ENCODE results near the gene SV2C.
A peak's percentile ranks its signal among the peaks of the same experiment; 100 is the strongest.

The SV2C gene

DNA sequence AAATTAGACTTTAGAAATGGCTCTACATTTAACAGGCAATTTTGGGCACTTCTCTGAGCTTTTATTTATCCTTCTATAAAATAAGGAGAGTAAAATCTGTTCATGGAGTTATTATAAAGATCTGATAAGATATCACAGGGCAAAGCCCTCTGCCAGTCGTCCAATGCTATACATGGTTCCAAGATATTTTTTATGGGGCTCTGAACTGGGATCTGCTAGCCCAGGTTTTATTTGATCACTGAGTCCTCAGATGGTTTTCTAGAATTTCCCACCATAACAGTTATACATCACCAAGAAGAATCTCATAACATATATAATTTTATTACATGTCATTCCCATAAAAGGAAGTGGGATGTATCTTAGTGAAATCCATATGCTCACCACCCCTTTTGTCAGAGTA is 296.7 kb downstream of the SV2C start:
- DNase-seq (ENCODE audit: low read depth in 2 of 2), result no peak

DNA sequence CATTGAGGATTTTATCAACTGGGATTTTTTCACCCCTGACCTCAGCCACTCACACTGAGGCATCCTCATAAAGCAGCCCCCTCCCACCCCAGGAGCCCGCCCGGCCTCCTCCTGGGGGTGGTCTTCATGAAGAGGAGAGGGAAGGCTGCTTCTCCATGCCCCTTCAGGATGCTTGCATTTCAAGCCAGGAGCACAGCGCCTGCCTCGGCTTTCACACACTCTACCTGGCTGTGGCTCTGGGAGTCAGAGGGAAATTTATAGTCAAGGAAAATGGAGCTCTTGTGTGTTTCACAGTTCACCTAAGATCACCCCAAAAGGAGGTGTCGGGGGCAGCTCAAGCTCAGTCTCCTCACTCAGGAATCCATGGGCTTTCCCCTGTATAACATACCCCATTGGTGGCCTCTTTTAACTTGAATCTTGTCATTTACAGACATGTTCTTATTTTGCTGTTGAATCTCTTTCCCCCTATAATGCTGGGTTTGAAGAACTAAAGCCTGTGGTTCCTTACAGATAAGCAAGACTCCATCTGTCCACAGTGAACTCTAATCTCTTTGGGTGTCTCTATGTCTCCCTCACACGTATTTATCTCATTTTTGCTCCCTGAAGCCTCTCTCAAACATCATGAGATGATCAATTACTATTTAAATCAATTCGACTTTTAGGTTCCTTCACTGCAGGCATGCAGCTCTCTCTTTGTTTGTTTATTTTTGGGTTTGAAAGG is 297.3 kb downstream of the SV2C start:
- no peak for DNase-seq (ENCODE audit: low read depth in 2 of 2)

DNA sequence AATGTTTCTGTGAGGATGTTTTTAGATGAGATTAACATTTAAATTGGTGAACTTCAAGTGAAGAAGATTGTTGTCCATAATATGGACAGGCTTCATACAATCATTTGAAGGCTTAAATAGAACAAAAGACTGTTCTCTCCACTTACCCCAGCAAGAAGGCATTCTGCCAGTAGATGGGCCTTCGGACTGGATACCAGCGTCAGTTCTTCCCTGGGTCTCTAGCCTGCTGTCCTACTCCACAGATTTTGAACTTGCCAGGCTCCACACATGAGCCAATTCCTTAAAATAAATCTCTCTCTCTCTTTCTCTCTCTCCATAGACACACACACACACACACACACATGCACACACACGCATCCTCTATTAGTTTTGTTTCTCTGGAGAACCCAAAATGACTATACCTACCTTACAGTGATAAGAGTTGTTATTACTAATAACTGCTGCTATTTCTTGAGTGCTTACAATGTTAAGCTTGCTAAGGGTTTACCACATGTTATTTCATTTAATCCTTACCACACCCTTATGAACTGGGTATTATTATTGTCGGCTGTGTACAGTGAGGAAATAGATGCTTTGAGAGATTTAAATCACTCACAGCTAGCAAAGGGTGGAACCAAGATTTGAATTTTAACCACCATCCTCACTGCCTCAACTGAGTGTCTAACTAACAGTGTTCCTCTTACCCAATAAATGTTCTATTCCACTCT is 300.1 kb downstream of the SV2C start:
- no peak for DNase-seq (ENCODE audit: low read depth in 2 of 2)

DNA sequence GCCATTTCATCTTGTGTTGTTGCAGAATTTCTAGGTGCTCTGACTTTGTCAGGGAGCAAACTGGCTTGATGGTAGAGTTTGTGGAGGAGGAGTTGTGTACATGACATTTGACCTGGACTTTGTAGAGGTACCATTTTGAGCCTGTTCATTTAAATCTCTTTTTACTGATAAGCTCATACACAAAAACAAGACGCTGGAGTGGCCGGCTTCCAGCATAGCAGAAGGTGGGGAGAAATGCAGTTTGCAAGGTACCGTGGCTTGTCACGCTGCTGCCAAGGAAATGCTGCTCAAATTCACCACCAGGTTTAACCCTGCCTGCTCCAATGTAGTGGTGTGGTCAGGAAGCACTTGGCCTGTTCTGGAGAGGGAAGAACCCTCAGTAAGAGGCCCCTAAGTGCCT is 301.0 kb downstream of the SV2C start:
- DNase-seq (ENCODE audit: low read depth in 2 of 2), result no peak

DNA sequence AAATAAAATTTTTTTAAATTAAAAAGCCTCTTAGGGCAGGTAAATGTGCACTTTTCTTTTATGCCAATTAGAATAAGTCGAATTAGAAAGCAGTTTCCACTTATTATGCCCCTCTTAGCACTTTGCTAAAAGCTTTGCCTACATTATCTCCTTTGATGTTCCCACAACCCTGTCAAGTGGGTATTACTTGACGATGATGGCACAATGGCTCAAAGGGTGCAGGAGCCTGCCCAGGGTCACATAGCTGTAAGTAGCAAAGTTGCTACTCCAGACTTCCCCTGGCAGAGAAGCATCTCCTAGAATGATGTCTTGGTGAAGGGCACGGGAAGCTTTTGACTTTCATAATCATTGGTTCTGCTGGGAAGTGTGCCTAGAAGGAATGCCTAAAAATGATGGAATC is 301.5 kb downstream of the SV2C start:
- DNase-seq (ENCODE audit: low read depth in 2 of 2), result no peak

DNA sequence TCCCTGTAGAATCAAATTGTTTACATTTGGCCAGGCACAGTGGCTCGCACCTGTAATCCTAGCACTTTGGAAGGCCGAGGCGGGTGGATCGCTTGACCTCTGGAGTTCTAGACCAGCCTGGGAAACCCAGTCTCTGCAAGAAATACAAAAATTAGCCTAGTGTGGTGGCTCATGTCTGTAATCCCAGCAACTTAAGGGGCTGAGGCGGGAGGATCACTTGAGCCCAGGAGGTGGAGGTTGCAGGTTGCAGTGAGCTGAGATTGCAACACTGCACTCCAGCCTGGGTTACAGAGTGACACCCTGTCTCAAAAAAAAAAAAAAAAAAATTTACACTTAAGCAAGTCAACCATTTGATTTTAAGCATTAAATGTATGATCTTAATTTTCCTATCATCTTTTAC is 302.4 kb downstream of the SV2C start:
- DNase-seq (ENCODE audit: low read depth in 2 of 2), result no peak

DNA sequence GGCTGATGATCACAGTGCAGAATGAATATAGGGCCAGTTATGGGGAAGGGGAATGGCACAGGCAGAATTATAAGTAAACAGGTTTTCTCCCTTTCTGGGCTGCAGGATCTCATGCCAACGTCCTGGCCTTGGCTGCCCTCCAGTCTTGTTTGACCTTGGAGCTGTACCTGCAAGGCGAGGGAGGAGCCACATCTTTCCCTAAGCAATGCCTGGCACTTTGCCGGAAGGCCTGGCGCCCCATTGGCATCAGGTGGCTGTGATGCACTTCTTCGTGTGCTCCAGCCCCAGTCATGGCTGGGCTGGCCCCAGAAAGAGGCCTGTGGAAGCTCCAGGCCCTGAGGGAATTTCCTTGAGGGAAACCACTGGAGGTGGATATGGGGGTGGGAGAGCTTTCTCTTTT is 303.2 kb downstream of the SV2C start:
- no peak for DNase-seq (ENCODE audit: low read depth in 2 of 2)

DNA sequence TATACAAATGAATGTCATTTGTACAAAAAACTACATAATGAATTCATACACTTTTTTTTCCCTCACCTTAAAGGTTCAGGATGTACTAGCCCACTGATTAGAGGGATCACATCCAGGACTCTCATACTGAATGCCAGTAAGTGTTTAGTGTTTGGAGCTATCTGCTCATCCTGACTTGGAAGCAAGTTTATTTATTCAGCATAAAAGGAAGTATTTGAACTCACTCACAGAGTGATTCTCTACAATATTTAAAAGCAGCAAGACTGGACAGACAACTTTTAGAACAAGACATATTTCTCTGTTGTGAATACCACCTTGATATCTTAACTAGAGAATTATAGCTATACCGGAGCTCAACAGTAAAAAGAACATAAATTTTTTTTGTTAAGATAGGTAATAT is 305.1 kb downstream of the SV2C start:
- DNase-seq (ENCODE audit: low read depth in 2 of 2), result no peak

DNA sequence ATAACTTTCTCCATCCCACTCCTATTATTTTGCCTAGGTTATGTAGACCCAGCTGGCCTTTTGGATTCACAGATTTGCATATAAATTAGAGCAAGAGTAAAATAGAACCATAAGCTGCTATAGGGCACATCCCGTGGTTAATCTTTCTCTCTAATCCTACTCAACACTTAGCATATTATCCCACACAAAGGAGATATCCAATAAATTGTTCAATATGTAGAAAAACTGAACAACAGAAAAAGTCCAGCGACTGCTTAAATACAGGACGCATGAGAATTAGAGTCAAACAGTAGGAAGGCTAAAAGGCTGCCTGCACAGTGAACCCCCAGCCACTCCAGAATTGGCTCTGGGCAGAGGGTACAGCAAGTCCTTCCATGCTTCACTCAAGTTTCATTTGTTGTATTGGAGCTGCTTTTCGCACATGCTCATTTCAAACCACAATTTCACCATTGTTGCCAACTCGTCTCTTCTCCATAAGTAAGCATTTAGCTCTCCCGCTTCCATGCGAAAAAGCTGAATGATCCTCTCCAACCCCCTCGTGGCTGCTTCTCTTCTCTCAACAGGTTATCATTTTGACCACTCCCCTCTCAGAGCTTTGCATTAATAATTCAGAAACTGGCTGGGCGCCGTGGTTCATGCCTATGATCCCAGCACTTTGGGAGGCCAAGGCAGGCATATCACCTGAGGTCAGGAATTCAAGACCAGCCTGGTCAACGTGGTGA is 305.8 kb downstream of the SV2C start:
- no peak for DNase-seq (ENCODE audit: low read depth in 2 of 2)

DNA sequence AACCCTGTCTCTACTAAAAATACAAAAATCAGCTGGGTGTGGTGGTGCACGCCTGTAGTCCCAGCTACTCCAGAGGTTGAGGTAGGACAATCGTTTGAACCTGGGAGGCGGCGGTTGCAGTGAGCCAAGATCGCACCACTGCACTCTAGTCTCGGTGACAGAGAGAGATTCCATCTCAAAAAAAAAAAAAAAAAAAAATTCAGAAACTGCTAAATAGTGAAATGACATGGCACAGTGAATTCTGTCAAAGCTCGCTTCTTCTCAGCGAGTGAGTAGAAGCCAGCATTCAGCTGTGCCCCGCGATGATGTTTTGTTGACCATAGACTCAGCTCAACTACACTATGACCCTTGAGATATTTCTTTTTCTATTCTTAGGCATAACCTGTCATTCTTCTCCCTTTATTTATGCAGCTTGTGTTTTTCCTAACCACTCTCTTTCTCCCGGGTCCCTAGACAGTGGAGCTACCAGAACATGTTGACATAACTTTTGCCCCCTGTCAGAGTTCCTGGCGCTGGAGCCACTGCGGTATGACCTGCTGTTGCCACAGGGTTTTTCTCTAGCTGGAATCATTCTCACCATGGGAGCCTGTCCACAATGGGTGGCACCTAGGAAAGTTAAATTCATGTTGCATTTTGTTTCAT is 306.5 kb downstream of the SV2C start:
- DNase-seq (ENCODE audit: low read depth in 2 of 2), result no peak

DNA sequence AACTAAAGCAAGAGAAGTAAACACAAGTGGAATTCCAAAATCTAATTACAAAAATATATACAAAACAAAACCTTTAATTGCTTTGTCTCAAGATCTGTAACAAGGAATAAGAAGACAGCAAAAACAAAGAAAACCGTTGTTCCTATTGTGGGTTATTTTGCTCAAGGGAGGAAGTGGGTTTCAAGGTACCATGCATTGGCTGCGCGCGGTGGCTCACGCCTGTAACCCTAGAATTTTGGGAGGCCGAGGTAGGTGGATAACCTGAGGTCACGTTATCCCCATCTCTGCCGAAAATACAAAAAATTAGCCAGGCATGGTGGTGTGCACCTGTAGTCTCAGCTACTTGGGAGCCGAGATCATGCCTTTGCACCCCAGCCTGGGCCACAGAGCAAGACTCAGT is 307.8 kb downstream of the SV2C start:
- DNase-seq (ENCODE audit: low read depth in 2 of 2), result no peak

DNA sequence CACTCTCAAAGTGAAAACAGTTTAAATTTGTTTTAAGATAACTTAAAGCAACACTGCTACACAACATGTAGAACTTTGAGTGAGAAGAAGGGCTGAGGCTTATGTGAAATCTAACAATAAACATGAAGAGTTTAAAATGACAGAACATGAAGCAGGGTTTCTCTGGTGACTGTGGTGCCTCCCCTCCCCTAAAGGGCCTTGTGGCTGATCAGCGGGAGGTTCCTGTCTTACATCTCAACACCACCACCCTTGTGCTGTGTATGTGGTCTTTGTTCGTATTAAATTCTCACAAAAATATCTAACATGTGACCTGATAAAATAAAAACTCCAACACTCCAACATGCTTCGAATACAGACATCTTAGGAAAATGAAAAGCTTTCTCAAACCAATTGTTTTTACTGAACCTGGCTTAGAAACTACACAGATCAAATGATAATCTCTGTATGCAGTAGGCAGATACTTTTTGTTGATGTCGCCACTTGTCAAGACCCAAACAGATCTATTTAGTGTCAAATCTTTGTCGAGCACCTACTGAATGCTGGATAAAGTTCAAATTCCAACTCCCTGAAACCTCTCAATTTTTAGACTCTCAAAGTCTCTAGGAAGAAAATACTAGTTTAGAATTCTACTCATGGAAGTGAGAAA is 310.0 kb downstream of the SV2C start:
- DNase-seq (ENCODE audit: low read depth in 2 of 2), result no peak

DNA sequence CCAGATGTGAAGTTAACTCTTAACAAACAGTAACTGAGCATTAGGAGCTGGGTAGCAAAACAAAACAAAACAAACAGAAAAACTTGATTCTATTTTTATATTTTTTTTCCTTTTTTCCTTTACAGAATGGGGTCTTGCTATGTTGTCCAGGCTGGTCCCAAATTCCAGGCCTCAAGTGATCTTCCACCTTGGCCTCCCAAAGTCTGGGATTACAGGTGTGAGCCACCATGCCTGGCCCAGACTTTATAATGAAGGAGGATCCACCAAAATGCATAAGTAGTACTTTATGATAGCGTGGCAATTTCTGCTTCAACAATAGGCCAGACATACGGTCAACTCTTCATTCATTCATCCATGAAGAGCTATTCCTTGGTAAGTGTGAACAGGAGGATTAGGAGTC is 314.0 kb downstream of the SV2C start:
- DNase-seq (ENCODE audit: low read depth in 2 of 2), result no peak

DNA sequence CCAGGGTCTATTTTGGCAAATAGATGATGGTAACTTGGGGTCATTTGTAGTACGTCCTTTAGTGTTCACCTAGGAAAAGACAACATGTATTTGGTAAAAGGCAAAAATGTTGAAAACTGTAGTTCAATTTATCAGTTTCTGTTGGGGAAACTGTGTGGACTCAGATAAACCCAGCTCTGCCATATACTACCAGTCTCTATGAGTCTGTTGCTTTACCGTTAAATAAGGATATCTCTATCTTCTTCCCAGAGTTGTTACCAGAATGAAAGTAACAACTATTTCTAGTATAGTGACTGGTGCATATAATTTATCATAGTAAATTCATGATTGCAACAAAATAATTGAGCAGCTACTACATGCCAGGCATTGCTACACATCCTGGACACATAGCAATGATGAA is 316.1 kb downstream of the SV2C start:
- DNase-seq (ENCODE audit: low read depth in 2 of 2), result no peak

DNA sequence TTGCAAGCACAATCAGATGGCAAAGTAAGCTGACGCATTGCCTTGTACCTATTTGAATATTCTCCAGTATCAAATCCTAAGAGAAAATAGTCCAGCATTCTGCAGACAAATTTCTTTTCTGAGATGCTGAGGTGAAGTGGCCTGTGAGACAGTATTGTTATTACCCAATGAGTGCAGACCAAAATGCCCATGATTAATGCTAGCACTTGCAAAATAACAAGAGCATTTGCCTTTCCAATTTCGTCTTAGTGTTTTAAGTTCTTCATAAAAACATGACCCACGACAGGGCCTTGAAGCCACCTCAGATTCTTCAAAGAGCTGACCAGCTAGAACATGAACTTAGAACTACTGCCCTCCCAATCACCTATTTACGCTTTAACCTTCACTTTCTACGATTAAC is 317.3 kb downstream of the SV2C start:
- DNase-seq (ENCODE audit: low read depth in 2 of 2), result no peak

DNA sequence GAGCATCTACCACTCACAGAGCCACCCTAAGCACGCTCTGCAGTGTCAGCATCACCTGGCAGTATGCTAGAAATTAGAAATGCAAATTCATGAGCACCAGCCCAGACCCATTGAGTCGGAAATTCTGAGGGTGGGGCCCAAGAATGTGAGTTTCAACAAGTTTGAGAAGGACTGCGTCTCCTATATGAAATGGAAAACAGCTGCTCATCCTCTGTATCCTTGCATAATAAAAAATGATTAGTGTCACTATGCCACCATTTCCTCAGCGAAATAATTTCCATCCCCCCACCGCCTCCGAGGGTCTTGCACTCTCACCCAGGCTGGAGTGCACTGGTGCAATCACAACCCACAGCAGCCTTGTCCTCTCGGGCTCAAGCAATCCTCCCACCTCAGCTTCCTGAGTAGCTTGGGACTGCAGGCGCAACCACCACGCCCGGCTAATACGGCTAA is 318.6 kb downstream of the SV2C start:
- DNase-seq (ENCODE audit: low read depth in 2 of 2), result peak in 1 of 2 donors; percentile 7

DNA sequence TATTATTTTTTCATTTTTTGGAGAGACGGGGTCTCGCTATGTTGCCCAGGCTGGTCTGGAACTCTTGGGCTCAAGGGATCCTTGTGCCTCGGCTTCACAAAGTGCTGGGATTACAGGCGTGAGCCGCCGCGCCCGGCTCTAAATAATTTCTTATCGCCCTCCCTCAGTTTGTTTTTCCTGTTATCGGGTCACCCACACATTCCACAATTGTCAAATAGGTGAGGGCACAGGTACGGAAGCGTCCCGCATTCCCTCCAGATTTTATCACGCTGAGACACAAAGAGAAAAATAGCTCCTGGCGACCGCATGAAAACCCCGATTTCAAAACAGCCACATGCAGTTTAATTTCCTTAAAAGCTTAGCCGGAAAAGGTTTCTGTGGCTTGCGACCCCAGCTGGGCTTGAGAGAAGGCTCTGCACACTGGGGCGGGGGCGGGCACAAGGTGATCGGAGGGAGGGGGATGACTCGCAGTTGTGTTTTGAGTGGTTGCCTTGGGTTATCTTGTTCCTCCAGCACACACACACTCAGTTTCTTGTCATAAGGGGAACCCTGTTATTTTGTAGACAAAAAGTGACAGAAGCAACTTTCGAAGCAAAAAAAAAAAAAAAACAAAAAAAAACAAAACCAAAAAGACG is 319.2 kb downstream of the SV2C start:
- DNase-seq (ENCODE audit: low read depth in 2 of 2), result peak; percentile 71 to 76

DNA sequence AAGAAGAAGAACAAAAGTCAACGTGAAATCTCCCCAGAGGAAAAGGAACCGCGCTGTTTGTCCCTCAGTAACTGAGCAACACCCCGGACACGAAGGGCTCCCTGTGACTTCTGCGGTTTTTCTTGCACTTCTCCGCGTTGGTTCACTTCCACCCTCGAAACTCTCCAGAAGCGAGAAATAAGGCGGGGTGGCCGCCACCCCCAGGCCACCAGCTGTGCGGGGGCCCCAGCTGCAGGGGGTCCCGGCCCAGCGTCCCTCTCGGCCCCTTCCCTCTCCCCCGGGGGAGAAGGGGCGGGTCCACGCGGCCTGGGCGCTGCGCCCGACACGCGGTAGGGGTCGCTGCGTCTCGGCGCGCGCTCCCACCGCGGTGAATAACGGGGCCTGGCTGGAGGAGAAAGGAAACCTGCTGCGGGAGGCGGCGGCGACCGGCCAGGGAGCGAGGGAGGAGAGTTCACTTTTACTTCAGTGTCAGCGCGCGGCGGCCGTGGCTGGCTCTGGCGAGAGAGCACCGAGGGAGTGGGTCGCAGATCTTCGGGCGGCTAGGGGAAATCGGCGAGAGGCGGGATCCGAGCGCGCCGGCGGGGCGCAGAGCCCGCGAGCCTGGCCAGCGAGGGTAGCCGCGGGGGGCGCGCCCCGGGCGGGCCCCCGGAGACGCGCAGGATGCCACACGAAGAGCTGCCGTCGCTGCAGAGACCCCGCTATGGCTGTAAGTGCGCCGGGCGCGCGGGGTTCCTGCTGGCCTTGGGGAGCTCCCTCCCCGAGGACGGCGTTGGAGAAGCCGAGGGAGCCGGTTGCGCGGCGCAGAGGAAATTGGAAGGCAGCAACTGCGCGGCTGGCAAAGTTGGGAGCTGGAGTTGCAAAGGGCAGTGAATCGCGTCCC is 319.9 kb downstream of the SV2C start, which contains the start of gene IQGAP2:
Gene IQGAP2 (plus strand): TSS at position 400 of the 880 bp plus-strand sequence. CDS start 261 bp downstream, at position 661.
- peak; percentile 63 to 72 for DNase-seq (ENCODE audit: low read depth in 2 of 2)
